HepG2 (cell line): ENCODE data around the gene PLXND1. TPM values are rescaled to one million over a fixed set of nuclear protein-coding genes. Genes with fewer than 3 reads are reported as not detected.

Source experiments
- ATAC-seq: fragments of 200-7000 bp; cut with Tn5 transposase; 3 replicates; pipeline ENCODE4 v1.9.1; 2020; ENCODE audit warnings: mild to moderate bottlenecking, moderate library complexity
- BruUV-seq: library from RNA; stranded (reverse); fragments of 400-500 nt; replicated peaks from 2 replicates; lab custom pipeline; 2021; lab: Mats Ljungman, UMichigan
- CTCF ChIA-PET: fragments of 300-600 bp; formaldehyde crosslinking; extraction: SDS; loops from one replicate; lab custom pipeline; 2021; ENCODE audit warnings: low total read pairs, inconsistent platforms, low intra/inter-chr PET ratio; lab: Yijun Ruan, JAX
- POLR2A ChIA-PET: fragments of 350-600 bp; sonication (Branson Sonifier 250); formaldehyde crosslinking; loops from one replicate; lab custom pipeline; 2020; ENCODE audit warnings: antibody characterized with exemption, inconsistent platforms; lab: Yijun Ruan, JAX
- DNase-seq: peaks from one replicate; pipeline ENCODE4 v3.0.0-alpha.2; 2015; ENCODE audit warnings: low spot score
- FAIRE-seq: peaks from 3 replicates; lab custom pipeline; 2011; peaks lifted over from hg19 to GRCh38; lab: Jason Lieb, UNC
- H2AFZ ChIP-seq: one replicate; pipeline ENCODE4 v1.6.1; 2011; ENCODE audit warnings: low read length, inconsistent platforms
- H3K27ac ChIP-seq: fragments of 300-600 bp; 3 replicates; pipeline ENCODE4 v1.8.0; 2011; ENCODE audit warnings: mixed run types, mild to moderate bottlenecking, mixed read lengths, low read length, inconsistent platforms; ENCODE audit not compliant: insufficient read depth; ENCODE audit errors: extremely low read length
- H3K27me3 ChIP-seq, 2 experiments: fragments of 200-600 bp in 1 of 2; 2 replicates in 1 of 2; 3 replicates in 1 of 2; pipeline versions ENCODE4 v1.6.0 to v1.8.0; 2011; ENCODE audit warnings: low read length in 2 of 2, mild to moderate bottlenecking in 2 of 2, moderate library complexity in 2 of 2, inconsistent platforms in 1 of 2; ENCODE audit not compliant: insufficient read depth in 2 of 2, control insufficient read depth in 1 of 2
- H3K36me3 ChIP-seq, 2 experiments: fragments of 200-600 bp in 1 of 2; replicated peaks in 1 of 2; 2 replicates in 1 of 2; 3 replicates in 1 of 2; pipeline versions ENCODE4 v1.5.1 to v1.8.0; 2011; ENCODE audit warnings: low read length in 2 of 2, inconsistent platforms in 1 of 2; ENCODE audit not compliant: insufficient read depth in 2 of 2, control insufficient read depth in 1 of 2
- H3K4me1 ChIP-seq: 2 replicates; pipeline ENCODE4 v1.5.1; 2012; ENCODE audit warnings: low read length, inconsistent platforms; ENCODE audit not compliant: insufficient read depth
- H3K4me2 ChIP-seq: 2 replicates; pipeline ENCODE4 v1.6.0; 2011; ENCODE audit warnings: low read depth, low read length, inconsistent platforms
- H3K4me3 ChIP-seq, 3 experiments: fragments of 200-600 bp in 1 of 3; sonication (generic), shearing (Covaris generic) in 1 of 3; replicated peaks in 1 of 3; 2 replicates each; pipeline ENCODE4 v1.5.1; 2011 to 2016; ENCODE audit warnings: low read length in 3 of 3, inconsistent platforms in 2 of 3, low read depth in 2 of 3, mild to moderate bottlenecking in 2 of 3, control low read depth in 1 of 3, mixed read lengths in 1 of 3; ENCODE audit not compliant: insufficient read depth in 1 of 3
- H3K79me2 ChIP-seq: one replicate; pipeline ENCODE4 v1.6.1; 2011; ENCODE audit warnings: low read length, inconsistent platforms; ENCODE audit not compliant: insufficient read depth
- H3K9ac ChIP-seq: 2 replicates; pipeline ENCODE4 v1.6.0; 2011; ENCODE audit warnings: mild to moderate bottlenecking, low read depth, low read length, inconsistent platforms; ENCODE audit not compliant: insufficient read depth
- H3K9me3 ChIP-seq: 2 replicates; pipeline ENCODE4 v1.5.1; 2012; ENCODE audit warnings: mild to moderate bottlenecking, low read length
- H4K20me1 ChIP-seq: 2 replicates; pipeline ENCODE4 v1.6.0; 2011; ENCODE audit warnings: inconsistent platforms, mild to moderate bottlenecking, low read length, moderate library complexity; ENCODE audit not compliant: insufficient read depth
- GFI1 ChIP-seq: sonication (generic); formaldehyde crosslinking; IDR thresholded peaks from 2 replicates; pipeline ENCODE4 v1.5.0; 2020; ENCODE audit warnings: missing genetic modification reagents, mild to moderate bottlenecking, borderline replicate concordance
- HOXD1 ChIP-seq: sonication (generic); formaldehyde crosslinking; IDR thresholded peaks from 2 replicates; pipeline ENCODE4 v1.5.0; 2020; ENCODE audit warnings: missing genetic modification reagents
- NRL ChIP-seq: sonication (generic); formaldehyde crosslinking; IDR thresholded peaks from 2 replicates; pipeline ENCODE4 v1.5.0; 2020; ENCODE audit warnings: missing genetic modification reagents, mild to moderate bottlenecking, moderate library complexity, borderline replicate concordance
- PPARG ChIP-seq: conservative IDR thresholded peaks from 2 replicates; pipeline ENCODE4 v1.6.1; 2016; ENCODE audit warnings: missing biosample characterization, missing genetic modification reagents
- SNRNP70 ChIP-seq: fragments of 200-400 bp; formaldehyde crosslinking; IDR thresholded peaks from 2 replicates; pipeline ENCODE4 v1.6.1; 2017; ENCODE audit warnings: mild to moderate bottlenecking, low read depth, low read length, moderate library complexity
- THYN1 ChIP-seq: sonication (generic); formaldehyde crosslinking; IDR thresholded peaks from 2 replicates; pipeline ENCODE4 v1.8.1; 2023; ENCODE audit warnings: low read depth, mild to moderate bottlenecking, moderate library complexity, missing genetic modification reagents, borderline replicate concordance
- YEATS2 ChIP-seq: sonication (generic); formaldehyde crosslinking; IDR thresholded peaks from 2 replicates; pipeline ENCODE4 v1.4.0; 2020; ENCODE audit warnings: missing genetic modification reagents, borderline replicate concordance
- ZBTB1 ChIP-seq: sonication (generic); formaldehyde crosslinking; IDR thresholded peaks from 2 replicates; pipeline ENCODE4 v1.4.0; 2020; ENCODE audit warnings: missing genetic modification reagents, borderline replicate concordance
- ZBTB8A ChIP-seq: sonication (generic); formaldehyde crosslinking; IDR thresholded peaks from 2 replicates; pipeline ENCODE4 v1.4.0; 2020; ENCODE audit warnings: mild to moderate bottlenecking, low read depth, missing genetic modification reagents, borderline replicate concordance
- ZNF431 ChIP-seq: sonication (generic); formaldehyde crosslinking; IDR thresholded peaks from 2 replicates; pipeline ENCODE4 v1.9.0; 2022; ENCODE audit warnings: missing genetic modification reagents, low read depth, mild to moderate bottlenecking, borderline replicate concordance
- ZNF557 ChIP-seq: sonication (generic); formaldehyde crosslinking; IDR thresholded peaks from 2 replicates; pipeline ENCODE4 v1.4.0; 2020; ENCODE audit warnings: missing genetic modification reagents
- WGBS: methylation state at CpG from one replicate; pipeline ENCODE4 v1.1.6; 2017; ENCODE audit warnings: low lambda C conversion rate; 5-methylcytosine and 5-hydroxymethylcytosine counted together
- in situ Hi-C: cut with HindIII; loops from 2 replicates; pipeline ENCODE4 v1.10.0; 2017; ENCODE audit warnings: low pct_unique_long_range_greater_than_20kb; ENCODE audit not compliant: extremely low pct_ligation_motif_present
- intact Hi-C: fragments of 100-400 bp; cut with micrococcal nuclease; formaldehyde crosslinking; loops from one replicate; pipeline ENCODE4 v1.10.0; 2022; ENCODE audit not compliant: unreplicated experiment
- polyA plus RNA-seq, 8 experiments: library from polyadenylated mRNA; depleted of rRNA in 3 of 8; stranded (reverse) in 7 of 8; unstranded in 1 of 8; fragments of >200 nt; fragmentation: Illumina TruSeq in 4 of 8; extraction: Trizol in 4 of 8; gene quantifications; 2 replicates each; pipeline versions ENCODE4 v1.2.1 to v1.2.3, GENCODE V29; 2011 to 2016; ENCODE audit warnings: low read depth in 4 of 8, missing spikeins in 1 of 8, mixed read lengths in 1 of 8; ENCODE audit not compliant: insufficient read depth in 1 of 8
- total RNA-seq, 5 experiments: library from RNA; depleted of rRNA; stranded (reverse); fragments of >200 nt; fragmentation: Illumina TruSeq; extraction: Trizol; gene quantifications; 2 replicates each; pipeline ENCODE4 v1.2.3, GENCODE V29; 2016; ENCODE audit warnings: low read depth in 1 of 5
- TF ChIP-seq, protein P1 (sequence below): sonication (generic); formaldehyde crosslinking; IDR thresholded peaks from 2 replicates; pipeline ENCODE4 v1.8.0; 2022; ENCODE audit warnings: missing genetic modification reagents, mild to moderate bottlenecking, borderline replicate concordance
- TF ChIP-seq, protein P2 (sequence below): sonication (generic); formaldehyde crosslinking; IDR thresholded peaks from 2 replicates; pipeline ENCODE4 v1.8.1; 2022; ENCODE audit warnings: mild to moderate bottlenecking, missing genetic modification reagents
- TF ChIP-seq, protein P3 (sequence below): sonication (generic); formaldehyde crosslinking; IDR thresholded peaks from 2 replicates; pipeline ENCODE4 v1.8.0; 2022; ENCODE audit warnings: missing genetic modification reagents, mild to moderate bottlenecking, inconsistent platforms, borderline replicate concordance

Gene PLXND1
- total and polyA plus RNA-seq, 2 of the 13 experiments (the other 11 are each of a cell fraction or from before 2014, with no cell fraction given): 15.9 to 42.0 TPM

DNA sequence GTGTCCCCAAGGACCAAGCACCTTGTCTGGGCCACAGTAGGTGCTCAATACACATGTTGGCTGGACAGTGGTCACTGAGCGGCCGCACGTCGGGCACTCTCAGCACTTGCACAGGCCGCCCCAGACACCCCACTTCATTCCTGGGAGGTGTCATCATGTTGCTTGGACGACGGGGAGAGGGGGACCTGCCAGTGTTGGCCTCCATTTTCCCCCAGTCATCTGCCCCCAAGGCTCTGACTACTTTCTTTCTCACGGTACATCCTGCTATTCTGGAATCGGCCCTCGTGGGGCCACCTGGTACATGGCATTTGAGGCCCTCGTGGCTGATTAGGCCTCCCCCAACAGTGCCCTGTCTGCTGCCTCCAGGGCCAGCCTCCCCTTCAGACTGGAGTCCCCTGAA, 79.2 kb downstream of the PLXND1 start:
- H3K4me1 ChIP-seq: peaks cover 48% of the 10 kb centered on the region
- no peak for DNase-seq
- WGBS: 78% methylated on average over 6 of the region's 11 CpGs
- no peak overlapping the region for H2AFZ ChIP-seq
- POLR2A ChIA-PET: no interaction called here
- no TSS peak for BruUV-seq
- H3K4me3 ChIP-seq: no peak overlapping the region
- no peak overlapping the region for H3K4me2 ChIP-seq
- H3K27ac ChIP-seq: no peak overlapping the region
- intact Hi-C loops: no loop called here
- TF ChIP-seq, protein P1, sequence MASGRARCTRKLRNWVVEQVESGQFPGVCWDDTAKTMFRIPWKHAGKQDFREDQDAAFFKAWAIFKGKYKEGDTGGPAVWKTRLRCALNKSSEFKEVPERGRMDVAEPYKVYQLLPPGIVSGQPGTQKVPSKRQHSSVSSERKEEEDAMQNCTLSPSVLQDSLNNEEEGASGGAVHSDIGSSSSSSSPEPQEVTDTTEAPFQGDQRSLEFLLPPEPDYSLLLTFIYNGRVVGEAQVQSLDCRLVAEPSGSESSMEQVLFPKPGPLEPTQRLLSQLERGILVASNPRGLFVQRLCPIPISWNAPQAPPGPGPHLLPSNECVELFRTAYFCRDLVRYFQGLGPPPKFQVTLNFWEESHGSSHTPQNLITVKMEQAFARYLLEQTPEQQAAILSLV (CRISPR knock-in tag): no peak
- TF ChIP-seq ZNF557 (CRISPR knock-in tag) (no peak), ZBTB1 (no peak), YEATS2 (no peak)
- TF ChIP-seq, all 625 proteins: peak for 0
- CTCF ChIA-PET: no interaction called here
- no peak for FAIRE-seq
- Histone ChIP-seq H3K36me3 (no peaks in the 10 kb centered on the region), H3K9me3 (no peaks in the 10 kb centered on the region), H3K9ac (no peak overlapping the region), H3K79me2 (no peaks in the 10 kb centered on the region), H4K20me1 (no peaks in the 10 kb centered on the region), H3K27me3 (no peaks in the 10 kb centered on the region; a peak in 1 of 5 replicates)
- in situ Hi-C loops: no loop called here
- no peak for ATAC-seq

DNA sequence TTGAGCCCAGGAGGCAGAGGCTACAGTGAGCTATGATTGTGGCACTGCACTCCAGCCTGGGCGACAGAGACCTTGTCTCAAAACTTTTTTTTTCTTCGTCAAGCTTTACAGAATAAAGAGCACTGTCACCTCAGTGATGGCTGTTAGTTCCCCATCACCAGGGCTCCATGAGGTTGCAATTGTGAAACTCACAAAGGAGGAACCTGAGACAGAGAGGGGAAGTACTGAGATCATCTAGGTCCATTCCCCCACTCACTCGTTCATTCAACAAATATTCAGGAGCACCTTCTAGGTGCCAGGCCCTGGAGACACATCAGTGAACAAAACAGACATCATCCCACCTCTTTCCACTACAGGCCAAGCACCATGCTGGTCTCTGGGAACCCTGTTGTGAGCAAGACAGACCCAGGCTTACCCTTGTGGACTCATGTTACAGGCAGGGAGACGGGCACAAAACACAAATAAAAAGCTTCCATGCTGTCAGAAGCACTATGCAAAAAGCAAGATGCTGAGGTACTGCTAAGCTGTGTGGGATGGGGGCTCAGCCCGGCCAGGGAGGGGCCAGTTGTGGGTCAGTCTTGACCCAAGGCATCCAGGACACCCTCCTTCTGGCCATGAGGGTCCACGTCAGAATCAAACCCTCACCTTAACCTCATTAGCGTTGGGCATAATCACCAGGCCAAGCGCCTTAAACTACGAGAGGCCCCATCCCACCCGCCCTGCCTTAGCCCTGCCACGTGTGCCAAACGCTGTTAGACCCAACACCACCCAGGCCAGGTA, 80.2 kb downstream of the PLXND1 start:
- 58% methylated on average over 10 of the region's 12 CpGs for WGBS
- in situ Hi-C loops (no loop called here), intact Hi-C loops (no loop called here)
- Histone ChIP-seq H3K9ac (no peak overlapping the region), H3K27ac (no peak overlapping the region), H2AFZ (no peak overlapping the region), H3K4me2 (no peak overlapping the region), H3K9me3 (no peaks in the 10 kb centered on the region), H3K4me3 (no peak overlapping the region), H3K27me3 (no peaks in the 10 kb centered on the region; a peak in 1 of 5 replicates), H3K79me2 (no peaks in the 10 kb centered on the region), H4K20me1 (no peaks in the 10 kb centered on the region), H3K4me1 (peaks cover 54% of the 10 kb centered on the region), H3K36me3 (no peaks in the 10 kb centered on the region)
- no peak for DNase-seq
- no peak for FAIRE-seq
- no peak for ATAC-seq
- POLR2A ChIA-PET: interaction anchor here (1.6 kb wide), 1 partner anchor 8 kb away, joined by 6 read pairs; no protein-coding TSS in a partner anchor
- CTCF ChIA-PET: no interaction called here
- no TSS peak for BruUV-seq
- TF ChIP-seq GFI1 (no peak), NRL (no peak), THYN1 (CRISPR knock-in tag) (no peak), ZBTB8A (CRISPR knock-in tag) (no peak), SNRNP70 (no peak), ZNF431 (CRISPR knock-in tag) (no peak), PPARG (CRISPR knock-in tag) (no peak), HOXD1 (no peak)
- TF ChIP-seq, protein P2, sequence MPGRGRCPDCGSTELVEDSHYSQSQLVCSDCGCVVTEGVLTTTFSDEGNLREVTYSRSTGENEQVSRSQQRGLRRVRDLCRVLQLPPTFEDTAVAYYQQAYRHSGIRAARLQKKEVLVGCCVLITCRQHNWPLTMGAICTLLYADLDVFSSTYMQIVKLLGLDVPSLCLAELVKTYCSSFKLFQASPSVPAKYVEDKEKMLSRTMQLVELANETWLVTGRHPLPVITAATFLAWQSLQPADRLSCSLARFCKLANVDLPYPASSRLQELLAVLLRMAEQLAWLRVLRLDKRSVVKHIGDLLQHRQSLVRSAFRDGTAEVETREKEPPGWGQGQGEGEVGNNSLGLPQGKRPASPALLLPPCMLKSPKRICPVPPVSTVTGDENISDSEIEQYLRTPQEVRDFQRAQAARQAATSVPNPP: no peak
- TF ChIP-seq, protein P3, sequence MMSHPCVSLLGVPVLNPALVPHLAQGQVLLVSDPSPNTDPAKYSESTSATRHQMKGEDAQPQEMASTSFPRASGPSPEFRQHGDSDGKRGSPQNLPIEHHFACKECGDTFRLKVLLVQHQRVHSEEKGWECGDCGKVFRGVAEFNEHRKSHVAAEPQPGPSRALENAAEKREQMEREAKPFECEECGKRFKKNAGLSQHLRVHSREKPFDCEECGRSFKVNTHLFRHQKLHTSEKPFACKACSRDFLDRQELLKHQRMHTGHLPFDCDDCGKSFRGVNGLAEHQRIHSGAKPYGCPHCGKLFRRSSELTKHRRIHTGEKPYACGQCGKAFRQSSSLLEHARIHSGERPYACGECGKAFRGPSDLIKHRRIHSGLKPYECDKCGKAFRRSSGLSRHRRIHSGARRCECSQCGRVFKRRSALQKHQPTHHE: no peak
